NCI-H146 treated with DMSO at 0.1 percent for 48 hours (cell line): ENCODE measurements around the gene CEBPZOS.

Experiments used
- DNase-seq: peaks from one replicate; lab custom pipeline; 2025; ENCODE audit not compliant: unreplicated experiment; lab: John Stamatoyannopoulos, UW

Gene CEBPZOS

GRCh38 chr2:37196320-37197195 is at the start of gene CEBPZOS:
TSS of gene CEBPZOS (plus strand) at chr2:37196496. CDS start at chr2:37199705, 3,209 bp downstream.
- DNase-seq: peak; percentile 70

DNA sequence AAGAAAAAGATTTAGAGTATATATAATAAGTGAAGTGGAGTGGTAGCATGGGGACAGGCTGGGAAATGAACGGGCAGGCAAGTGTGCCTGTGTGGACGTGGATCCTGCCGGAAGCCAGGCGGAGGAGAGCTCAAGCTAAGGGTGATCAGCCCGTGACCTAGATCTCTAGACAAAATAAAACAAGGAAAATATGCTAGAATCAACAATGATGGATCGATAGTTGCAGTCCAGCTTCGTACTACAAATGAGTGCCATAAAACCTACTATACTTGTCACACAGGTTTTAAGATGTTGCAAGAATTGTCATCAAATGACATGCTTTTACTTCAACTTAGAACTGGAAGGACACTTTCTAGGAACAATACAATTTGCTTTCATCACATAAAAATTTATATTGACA is 48.0 kb upstream of the CEBPZOS start:
- DNase-seq: no peak

DNA sequence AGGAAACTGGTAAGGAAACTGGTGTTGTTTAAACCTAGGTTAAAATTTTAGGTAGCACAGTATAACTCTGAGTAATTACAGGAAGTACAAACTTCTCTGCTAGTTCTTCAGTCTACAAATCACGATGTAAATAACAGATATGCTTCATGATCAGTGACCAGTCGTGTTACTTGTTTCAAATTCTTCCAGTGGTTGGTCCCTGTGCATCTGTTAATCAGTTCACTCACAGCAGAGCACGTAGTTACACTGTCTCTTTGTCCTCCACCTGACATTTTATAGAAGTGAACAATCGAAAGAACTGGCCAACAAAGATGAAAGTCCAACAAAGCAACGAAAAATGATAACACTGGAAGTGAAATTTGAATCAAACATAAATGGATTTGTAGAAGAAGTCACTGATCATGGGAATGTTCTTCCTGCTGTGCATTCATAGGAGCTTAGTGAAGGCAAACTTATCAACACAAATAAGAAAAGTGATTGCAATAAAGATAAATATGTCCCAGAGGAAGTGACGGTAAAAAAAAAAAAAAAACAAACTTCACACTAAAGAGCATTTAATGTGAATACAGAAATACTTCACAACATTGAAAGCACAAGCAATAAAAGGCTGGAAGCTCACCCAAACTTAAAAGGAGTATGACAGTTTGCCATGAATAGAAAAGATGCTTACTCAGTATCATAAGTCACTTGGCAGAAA is 46.5 kb upstream of the CEBPZOS start:
- no peak for DNase-seq

DNA sequence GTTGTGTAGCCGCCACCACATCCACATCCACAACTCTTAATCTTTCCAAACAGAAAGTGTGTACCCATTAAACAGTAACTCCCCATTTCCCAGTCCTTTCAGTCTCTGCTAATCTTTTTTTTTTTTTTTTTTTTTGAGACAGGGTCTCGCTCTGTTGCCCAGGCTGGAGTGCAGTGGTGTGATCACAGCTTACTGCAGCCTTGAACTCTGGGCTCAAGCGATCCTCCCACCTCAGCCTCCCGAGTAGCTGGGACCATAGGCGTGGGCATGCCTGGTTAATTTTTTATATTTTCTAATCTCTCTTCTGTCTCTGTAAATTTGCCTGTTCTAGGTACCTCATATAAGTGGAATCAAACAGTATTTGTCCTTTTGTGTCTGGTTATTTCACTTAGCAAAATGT is 43.1 kb upstream of the CEBPZOS start:
- DNase-seq: no peak

GRCh38 chr2:37154785-37155184 is 41.5 kb upstream of the CEBPZOS start:
- no peak for DNase-seq

GRCh38 chr2:37156071-37156856 is 40.0 kb upstream of the CEBPZOS start:
- no peak for DNase-seq

DNA sequence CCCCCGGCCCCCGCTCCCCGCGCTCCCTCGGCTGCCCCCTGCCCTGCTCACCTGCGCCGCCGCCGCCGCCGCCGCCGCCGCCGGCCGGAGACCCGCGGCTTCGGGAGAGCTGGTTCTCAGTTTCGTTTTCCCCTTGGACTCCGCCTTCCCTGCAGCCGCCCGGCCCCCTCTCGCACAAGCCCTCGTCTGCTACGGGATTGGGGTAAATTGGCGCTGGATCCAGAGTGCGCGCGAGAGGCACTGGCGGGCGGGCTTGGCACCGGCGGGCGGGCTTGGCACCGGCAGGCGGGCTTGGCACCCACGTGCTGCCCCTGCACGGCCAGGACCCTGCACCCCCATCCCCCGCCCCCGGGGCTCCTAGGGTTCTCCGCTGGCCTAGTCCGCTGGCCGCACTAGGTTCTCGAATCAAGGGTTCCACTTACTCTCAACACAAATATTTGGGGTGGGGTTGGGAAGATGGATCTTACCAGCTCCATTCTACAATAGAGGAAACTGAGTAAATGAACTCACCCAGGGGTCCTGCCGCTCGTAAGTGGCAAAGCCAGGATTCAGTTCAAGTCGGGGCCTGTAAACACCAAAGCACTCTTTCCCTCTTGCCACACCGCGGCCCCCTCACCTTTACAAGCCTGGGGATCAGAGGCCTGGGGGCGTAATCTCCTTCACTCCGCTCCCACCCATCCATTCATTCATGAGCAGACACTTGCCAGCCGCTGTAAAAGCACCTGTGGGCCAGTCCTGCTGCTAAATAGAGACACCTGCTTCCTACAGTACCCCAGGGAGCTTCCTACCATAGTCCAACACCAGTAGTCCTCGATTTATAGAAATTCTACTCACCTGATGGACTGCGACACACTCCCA is 39.2 kb upstream of the CEBPZOS start, which contains the start of gene EIF2AK2:
Gene EIF2AK2 (minus strand): TSS at position 124 of the 858 bp plus-strand sequence. CDS start 9,174 bp downstream, outside the sequence.
- DNase-seq: peak; percentile 72

- DNase-seq: no peak
Measured at GRCh38 chr2:37164757-37165156, 31.5 kb upstream of the CEBPZOS start.

- no peak for DNase-seq
Measured at GRCh38 chr2:37167636-37168180, 28.6 kb upstream of the CEBPZOS start.

GRCh38 chr2:37168217-37168981 is 27.9 kb upstream of the CEBPZOS start:
- DNase-seq: peak; percentile 27

DNA sequence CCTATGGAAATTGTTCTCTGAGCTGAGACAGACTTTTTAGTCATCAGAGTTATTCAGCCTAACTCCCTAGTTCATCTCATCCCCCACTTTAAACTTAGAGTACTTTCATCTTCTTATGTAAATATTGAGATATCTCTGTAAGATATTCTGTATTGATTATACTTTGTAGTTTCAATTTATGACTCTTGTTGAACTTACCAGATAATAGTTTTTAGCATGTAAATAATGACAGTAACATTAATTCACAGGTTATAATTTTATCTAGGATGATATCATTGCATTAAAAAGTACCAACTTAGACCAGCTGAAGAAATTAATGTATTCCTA is 24.7 kb upstream of the CEBPZOS start:
- no peak for DNase-seq

GRCh38 chr2:37173741-37174140 is 22.6 kb upstream of the CEBPZOS start:
- no peak for DNase-seq

- DNase-seq: no peak
Measured at GRCh38 chr2:37180006-37180639, 16.2 kb upstream of the CEBPZOS start.

- no peak for DNase-seq
Measured at GRCh38 chr2:37180640-37181039, 15.7 kb upstream of the CEBPZOS start.

- DNase-seq: no peak
Measured at GRCh38 chr2:37181726-37182684, 14.3 kb upstream of the CEBPZOS start.

DNA sequence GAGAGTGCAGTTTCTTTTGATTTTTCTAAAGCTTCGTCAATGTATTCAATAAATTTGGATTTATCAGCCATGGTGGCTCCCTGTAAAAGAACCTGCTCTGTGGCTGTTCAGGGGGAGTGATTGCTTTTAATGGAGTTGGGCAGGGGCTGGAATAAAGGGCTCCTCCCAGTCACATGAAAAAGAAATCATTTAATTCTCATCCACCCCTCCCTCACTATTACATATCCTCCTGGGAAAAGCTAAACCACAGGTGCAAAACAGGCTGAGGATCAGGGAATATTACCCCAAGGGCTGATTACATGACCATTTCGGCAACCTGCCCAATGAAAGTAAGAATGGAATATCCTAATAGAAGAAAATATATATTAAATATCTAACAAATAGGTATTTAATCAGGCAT is 7.7 kb upstream of the CEBPZOS start, which contains the start of gene SULT6B1:
Gene SULT6B1 (minus strand): TSS at position 101 of the 400 bp plus-strand sequence. CDS start 30 bp downstream, at position 71.
- DNase-seq: no peak

- DNase-seq: peak; percentile 34
Measured at GRCh38 chr2:37189452-37190153, 6.7 kb upstream of the CEBPZOS start.
